DMS53 treated with DMSO at 0.1 percent for 48 hours (cell line): Measurements from ENCODE around the gene CFAP126.
A peak's percentile ranks its signal among the peaks of the same experiment; 100 is the strongest.
"Not testable (repeated sequence)": the region's sequence is repeated elsewhere in the genome, so short reads cannot be mapped to it uniquely, and the experiment has no call there.

ENCODE experiments used
- DNase-seq: peaks from one replicate; lab custom pipeline; 2025; ENCODE audit not compliant: unreplicated experiment; lab: John Stamatoyannopoulos, UW

CFAP126 gene, protein sequence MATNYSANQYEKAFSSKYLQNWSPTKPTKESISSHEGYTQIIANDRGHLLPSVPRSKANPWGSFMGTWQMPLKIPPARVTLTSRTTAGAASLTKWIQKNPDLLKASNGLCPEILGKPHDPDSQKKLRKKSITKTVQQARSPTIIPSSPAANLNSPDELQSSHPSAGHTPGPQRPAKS

DNA sequence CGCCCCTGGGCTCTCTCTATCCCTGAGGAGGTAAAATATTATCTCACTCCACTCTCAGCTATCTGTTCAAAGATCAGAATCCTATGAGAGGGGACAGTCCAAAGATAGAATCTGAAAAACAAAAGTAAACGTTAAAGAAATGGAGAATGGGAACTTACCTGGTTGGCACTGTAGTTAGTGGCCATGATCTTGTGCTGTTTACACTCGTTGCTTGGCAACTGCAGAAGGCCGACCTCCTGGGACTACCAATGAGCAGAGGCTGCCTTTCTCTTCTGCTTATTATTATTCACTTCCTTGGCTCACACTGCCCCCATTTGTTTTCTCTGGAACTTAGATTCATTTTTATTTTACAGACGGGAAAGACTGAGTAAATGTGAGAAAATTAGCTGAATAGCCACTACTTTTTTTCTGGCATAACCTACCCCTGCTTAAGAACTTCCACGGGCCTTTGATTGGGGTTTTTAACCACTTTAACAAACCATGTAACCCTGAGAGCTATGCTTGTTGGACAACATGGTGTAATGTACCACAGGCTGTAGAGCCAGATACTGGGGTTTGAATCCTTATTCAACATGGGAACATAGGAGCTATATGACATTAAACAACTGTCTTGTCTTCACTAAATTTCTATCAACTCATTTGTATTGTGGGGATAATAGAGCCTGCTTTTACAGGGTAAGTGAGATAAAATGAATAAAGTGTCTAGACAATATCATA is at the start of gene CFAP126:
TSS of gene CFAP126 (minus strand) at position 193 of the 717 bp plus-strand sequence. CDS start at position 185, 8 bp downstream.
- DNase-seq = peak; percentile 84

DNA sequence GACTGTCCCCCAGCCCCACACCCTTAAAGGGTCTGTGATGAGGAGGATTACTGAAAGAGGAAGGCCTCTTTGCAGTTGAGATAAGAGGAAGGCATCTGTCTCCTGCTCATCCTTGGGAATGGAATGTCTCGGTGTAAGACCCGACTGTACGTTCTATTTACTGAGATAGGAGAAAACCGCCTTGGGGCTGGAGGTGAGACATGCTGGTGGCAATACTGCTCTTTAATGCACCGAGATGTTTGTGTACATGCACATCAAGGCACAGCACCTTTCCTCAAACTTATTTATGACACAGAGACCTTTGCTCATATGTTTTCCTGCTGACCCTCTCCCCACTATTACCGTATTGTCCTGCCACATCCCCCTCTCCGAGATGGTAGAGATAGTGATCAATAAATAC is 45.4 kb upstream of the CFAP126 start:
- DNase-seq = not testable (repeated sequence)

DNA sequence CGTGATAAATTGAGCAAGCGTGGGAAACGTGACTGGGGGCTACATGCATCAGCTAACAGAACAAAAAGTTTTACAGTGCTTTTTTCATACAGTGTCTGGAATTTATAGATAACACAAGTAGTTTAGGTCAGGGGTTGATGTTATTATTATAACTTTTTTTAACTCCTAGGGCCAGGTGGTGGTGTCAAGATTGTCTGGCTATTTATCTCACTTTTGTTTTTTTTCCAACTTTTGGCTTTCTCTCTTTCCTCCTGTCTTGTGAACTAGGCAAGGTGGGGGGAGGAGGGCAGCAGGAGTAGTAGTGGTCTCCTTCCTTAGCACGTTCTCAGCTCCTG is 42.9 kb upstream of the CFAP126 start:
- not testable (repeated sequence) for DNase-seq

DNA sequence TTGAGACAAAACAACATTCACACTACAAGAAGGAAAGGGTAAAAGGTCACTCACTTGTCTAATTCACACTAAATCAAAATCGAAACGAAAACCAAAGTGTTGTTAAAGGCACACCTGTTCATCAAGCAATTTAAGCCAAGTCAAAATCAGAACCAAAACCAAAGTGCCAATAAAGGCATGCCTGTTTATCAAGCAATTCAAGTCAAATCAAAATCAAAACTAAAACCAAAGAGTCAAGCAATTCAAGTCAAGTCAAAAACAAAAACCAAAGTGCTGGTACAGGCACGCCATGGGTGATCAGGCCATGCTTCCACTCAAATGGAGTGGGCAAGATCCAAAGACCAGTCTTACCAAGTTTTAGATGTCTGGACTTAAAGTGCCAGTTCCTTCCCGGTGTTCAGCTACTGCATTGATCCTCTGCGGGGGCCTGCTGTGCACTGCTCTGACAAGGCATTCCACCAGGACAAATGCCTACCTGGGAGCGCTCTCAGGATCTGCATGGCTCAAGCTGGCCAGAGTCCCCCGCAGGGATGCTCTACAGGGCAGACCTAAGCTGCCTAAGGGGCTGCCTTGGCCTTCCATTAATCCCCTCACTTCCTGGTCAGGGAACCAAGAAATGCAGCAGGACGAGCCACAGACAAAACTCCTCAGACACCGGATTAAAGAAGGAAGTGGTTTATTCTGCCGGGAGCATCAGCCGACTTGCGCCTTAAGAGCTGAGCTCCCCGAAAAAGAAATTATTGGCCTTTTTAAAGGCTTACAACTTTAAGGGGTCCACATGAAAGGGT is 42.4 kb upstream of the CFAP126 start:
- DNase-seq = not testable (repeated sequence)

DNA sequence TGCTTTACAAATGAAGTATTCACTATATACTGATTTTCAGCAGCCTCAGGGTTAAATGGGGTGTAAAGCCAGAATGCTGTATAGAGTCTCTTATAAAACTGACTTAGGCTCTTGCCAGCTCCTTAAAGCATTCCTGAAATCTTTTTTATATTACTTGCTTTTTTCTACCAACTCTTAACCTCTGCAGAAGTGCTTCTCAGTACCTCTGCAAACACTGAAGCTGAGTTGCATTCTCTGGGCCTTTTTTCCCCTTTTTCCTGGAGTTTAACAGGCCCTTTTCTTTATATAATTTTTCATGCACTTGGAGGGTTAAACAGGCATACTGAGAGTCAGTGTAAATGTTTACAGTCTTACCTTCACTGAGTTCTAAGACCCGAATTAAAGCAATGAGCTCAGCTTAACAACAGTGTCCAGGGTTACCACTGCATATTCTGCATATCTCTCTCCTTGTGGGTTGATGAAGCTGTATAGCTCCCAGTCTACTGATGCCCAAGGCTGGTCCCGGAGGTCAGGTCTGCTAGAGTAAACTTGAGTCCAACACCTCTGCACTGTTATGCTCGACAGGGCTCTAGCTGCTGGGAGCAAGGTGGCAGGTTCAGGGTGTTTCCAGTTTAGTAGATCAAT is 40.9 kb upstream of the CFAP126 start:
- no peak for DNase-seq

DNA sequence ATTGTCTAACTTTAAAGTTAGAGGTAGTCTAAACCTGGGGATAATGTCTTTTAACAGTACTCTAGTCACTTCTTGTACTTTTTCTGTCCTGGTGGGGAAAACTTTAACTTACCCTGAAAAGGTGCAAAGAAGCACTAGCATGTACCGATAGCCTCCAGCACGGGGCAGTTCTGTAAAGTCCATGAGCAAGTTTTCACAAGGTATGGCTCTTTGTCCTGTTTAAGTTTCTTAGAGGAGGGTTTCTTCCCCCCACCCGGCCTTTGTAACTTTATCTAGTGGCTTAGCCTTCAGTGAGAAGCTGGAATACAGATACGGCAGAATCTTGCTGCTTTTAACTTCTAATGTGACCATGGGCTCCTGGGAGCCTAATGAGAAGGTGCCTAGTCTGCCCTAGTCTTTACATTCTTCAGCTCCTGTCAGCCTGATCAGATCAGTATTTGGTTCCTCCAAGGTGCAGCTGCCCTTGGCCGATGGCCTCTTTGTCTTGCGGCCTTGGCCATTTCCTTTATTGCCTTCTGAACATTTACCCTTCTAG is 39.8 kb upstream of the CFAP126 start:
- no peak for DNase-seq

DNA sequence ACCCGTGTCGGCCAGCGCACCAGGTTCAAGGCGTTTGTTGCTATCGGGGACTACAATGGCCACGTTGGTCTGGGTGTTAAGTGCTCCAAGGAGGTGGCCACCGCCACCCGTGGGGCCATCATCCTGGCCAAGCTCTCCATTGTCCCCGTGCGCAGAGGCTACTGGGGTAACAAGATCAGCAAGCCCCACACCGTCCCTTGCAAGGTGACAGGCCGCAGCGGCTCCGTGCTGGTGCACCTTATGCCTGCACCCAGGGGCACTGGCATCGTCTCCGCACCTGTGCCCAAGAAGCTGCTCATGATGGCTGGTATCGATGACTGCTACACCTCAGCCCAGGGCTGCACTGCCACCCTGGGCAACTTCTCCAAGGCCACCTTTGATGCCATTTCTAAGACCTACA is 38.9 kb upstream of the CFAP126 start:
- DNase-seq = not testable (repeated sequence)

DNA sequence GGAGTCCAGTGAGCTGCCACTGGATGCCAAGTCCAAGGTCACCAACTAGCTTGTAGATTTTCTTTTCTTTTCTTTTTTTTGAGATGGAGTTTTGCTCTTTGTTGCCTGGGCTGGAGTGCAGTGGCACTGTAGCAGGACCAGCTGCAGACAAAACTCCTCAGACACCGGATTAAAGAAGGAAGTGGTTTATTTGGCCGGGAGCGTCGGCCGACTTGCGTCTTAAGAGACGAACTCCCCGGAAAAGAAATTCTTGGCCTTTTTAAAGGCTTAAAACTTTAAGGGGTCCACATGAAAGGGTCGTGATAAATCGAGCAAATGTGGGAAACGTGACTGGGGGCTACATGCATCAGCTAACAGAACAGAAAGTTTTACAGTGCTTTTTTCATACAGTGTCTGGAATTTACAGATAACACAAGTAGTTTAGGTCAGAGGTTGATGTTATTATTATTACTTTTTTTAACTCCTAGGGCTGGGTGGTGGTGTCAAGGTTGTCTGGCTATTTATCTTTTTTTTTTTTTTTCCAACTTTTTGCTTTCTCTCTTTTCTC is 36.4 kb upstream of the CFAP126 start:
- DNase-seq = no peak

DNA sequence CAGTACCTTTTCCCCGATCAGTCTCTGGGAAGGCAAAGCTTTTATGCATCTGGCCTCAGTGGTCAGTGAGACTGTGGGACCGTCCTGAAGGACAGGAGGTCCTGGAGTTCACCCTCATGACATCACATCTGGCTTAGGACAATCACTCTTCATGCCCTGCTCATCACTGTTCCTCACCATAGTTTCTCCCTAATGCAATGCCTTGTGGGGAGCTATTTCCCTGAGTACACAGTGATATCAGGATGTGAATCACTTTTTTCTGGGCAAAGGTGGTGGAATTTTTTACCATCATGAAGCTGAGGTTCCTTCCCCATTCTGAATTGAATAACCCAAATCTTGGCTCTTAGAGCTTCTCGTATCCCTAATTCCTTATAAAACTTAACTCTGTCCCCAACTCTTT is 34.8 kb upstream of the CFAP126 start:
- DNase-seq = no peak

DNA sequence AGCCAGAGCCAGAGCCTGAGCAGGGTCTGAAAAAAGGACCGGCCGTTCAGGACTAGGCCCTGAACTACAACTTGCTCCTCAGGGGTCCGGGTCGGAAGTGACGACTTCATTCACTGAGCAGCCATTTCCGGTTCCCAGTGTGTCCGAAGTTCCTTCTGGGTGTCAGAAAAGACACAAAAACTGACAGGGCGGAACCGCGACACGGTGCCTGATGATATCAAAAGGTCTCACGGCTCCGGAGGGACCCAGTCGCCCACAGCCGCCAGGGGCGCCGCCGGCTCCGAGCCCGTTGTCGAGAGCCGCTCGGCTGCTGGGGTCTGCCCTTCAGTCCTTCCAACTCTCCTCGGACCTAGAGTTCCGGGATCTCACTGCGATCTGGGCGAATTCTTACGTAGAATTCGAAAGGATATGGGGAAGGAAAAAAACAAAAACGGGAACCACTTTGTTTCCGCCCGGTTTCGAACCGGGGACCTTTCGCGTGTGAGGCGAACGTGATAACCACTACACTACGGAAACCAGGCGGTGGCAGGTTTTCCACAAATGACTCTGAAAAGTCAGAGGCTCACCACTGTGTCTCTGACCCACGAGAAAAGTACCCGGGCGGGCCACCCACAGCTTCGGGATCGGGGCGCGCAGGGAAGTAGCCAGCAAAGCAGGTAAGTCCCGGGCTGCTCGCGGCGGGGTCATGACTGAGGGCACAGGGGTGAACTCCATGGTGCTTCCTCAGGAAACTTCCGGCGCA is 31.8 kb upstream of the CFAP126 start:
- DNase-seq = peak; percentile 92

DNA sequence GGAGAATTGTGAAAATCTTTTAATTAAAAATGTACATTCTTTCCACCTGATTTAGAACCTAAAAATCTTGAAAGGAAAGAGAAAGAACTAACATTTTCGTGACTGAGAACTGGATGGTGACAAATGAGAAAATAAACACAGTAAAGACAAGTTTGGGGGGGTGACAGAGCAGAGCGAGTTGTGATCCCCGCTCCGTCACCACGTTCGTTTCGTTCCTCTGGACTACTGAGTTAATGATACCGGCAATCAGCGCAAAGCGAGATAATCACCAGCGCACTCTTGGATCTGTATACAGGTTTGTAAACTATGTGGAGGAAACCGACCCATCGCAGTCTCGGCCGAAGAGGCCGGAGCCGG is 31.2 kb upstream of the CFAP126 start:
- no peak for DNase-seq

DNA sequence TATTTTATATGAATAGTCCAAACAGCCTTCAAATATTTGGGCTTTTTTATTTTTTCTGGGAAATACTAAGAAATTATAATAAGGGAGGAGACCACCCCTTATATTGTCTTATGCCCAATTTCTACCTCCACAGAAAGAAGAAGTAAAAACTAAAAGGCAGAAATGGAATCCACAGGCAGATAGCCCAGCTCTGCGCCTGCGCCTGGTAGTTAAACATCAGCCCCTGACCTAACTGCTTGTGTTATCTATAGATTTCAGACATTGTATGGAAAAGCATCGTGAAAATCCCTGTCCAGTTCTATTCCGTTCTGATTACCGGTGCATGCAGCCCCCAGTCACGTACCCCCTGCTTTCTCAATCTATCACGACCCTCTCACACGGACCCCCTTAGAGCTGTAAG is 29.4 kb upstream of the CFAP126 start:
- not testable (repeated sequence) for DNase-seq

DNA sequence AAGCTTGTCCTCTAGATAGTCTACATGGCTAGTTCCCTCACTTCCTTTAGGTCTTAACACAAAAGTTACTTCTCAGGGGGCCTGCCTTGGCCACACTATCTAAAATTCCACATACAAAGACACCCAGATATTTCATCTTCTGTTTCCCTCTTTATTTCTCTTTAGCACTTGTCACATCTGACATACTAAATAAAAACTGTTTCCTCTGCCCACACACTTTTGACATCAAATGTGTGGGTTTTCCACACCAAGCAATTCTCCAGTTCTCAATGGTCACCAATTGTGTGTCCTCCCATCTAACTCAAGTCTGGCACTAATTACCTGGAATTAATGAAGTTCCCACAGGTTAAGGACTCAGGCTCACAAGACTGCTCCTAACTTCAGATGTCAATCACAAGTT is 25.5 kb upstream of the CFAP126 start:
- no peak for DNase-seq

DNA sequence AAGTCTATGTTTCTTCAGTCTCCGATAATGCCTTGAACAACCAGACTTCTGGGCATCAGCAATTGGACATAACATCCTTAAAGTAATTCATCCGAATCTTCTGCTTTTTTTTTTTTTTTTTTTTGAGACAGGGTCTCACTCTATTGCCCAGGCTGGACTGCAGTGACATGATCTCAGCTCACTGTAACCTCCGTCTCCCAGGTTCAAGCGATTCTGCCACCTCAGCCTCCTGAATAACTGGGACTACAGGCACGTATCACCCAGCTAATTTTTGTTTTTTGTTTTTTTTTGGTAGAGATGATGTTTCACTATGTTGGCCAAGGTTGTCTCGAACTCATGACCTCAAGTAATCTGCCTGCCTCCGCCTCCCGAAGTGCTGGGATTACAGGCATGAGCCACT is 23.9 kb upstream of the CFAP126 start:
- no peak for DNase-seq

DNA sequence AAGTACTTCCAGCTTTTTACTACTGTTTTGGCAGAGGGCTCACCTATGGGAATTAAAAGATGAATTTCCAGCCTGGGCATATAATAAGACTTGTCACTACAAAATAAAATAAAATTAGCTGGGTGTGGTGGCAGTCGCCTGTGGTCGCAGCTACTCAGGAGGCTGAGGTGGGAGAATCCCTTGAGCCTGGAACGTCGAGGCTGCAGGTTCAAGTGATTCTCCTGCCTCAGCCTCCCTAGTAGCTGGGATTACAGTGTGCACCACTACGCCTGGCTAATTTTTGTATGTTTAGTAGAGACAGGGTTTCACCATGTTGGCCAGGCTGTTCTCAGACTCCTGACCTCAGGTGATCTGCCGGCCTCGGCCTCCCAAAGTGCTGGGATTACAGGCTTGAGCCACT is 23.5 kb upstream of the CFAP126 start:
- DNase-seq = not testable (repeated sequence)

DNA sequence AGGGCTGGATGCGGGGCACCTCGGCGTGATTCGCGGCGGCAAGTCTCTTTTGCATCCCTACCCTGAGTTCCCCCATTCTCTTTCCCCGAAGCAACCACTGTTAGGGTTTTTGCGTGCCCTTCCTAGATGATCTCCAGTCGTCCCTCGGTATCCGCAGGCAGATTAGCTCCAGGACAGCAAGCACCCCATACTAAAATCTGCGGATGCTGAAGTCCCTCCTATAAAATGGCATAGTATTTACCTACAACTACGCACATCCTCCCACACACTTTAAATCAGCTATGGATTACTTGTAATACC is 22.8 kb upstream of the CFAP126 start:
- DNase-seq = no peak

DNA sequence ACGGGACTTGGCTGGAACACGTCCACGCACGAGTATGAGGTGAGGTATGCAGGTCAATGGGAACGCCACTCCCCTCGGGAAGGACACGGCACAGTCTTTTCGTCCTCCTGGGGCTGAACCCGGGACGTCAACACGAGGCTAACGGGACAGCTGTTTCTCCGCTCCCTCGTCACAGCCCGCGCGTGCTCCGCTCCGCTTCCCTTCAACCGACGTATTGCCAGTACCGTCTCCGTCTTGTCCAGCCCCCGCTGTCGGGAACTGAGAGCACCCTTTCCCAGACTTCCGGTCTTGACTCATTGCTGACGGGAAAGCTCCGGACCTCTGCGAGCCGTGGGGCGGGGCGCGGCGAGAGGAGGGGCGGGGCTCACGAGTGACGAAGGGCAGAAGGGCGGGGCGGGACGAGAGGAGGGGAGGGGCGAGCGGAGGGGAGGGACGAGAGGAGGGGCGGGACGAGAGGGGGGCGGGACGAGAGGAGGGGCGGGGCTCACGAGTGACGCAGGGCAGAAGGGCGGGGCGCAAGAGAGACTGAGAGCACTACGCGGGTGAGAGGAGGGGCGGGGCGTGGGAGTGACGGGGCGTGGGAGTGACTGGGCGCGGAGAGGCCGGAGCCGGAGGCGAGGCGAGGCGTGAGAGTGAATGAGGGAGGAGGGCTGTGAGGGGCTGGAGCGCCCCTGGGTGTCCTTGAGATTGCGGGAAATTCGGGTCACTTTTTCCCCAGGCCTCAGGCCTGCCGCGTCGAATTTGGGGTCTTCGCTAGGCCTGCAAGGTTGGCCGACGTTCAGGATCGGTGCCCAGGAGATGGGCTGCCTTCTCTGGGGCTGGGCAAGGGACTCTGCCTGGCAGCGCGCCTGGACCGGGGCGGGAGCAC is 22.2 kb upstream of the CFAP126 start:
- peak; percentile 93 for DNase-seq

DNA sequence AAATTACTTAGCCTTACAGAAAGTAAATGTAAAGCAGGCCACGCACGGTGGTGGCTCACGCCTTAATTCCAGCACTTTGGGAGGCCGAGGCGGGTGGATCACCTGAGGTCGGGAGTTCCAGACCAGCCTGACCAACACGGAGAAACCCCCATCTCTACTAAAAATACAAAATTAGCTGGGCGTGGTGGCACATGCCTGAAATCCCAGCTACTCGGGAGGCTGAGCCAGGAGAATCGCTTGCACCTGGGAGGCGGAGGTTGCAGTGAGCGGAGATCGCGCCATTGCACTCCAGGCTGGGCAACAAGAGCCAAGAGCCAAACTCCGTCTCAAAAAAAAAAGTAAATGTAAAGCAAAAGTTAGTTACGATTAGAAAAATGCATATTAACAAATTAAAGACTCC is 21.5 kb upstream of the CFAP126 start:
- DNase-seq = not testable (repeated sequence)

DNA sequence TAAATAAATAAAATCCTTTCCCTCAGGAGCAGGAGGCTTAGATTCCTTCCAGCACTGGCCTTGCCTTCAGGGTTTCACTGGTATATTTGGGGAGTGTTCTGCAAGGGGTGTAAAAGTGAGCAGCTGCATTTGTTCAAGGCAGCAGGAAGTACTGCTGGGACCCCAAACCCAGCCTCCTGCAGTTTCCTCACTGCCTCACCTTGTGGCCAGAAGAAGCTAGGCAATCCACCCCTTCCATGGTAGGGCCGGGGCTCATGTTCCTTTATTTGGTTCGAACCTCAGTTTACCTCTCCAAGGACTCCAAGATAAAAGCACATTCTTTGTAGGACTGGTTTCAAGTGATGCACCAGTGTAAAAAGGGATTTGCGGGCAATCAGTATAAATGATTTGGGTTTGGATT is 21.0 kb upstream of the CFAP126 start:
- no peak for DNase-seq
